Upper lobe of left lung (tissue), 6 donors: ENCODE results near the gene PELI2. TPM values are rescaled to one million over a fixed set of nuclear protein-coding genes. Genes with fewer than 3 reads are reported as not detected.

Experiments used
- ATAC-seq, 2 donors: fragments of 200-7000 bp; cut with Tn5 transposase; one replicate each; pipeline ENCODE4 v1.9.1; 2022; ENCODE audit warnings: mild to moderate bottlenecking in 2 of 2, moderate library complexity in 2 of 2; ENCODE audit not compliant: low FRiP score in 2 of 2
- DNase-seq, 2 donors: peaks; one replicate each; pipeline ENCODE4 v3.0.0-alpha.2; 2019 to 2020
- H3K27ac ChIP-seq, 4 donors: fragments of 200-600 bp; sonication (generic); one replicate each; pipeline ENCODE4 v1.5.1; 2016 to 2019
- H3K27me3 ChIP-seq, 4 donors: fragments of 200-600 bp; sonication (generic); one replicate each; pipeline ENCODE4 v1.5.1; 2017 to 2019
- H3K36me3 ChIP-seq, 4 donors: fragments of 200-600 bp; sonication (generic); one replicate each; pipeline ENCODE4 v1.5.1; 2016 to 2019
- H3K4me1 ChIP-seq, 4 donors: fragments of 200-600 bp; sonication (generic); one replicate each; pipeline ENCODE4 v1.5.1; 2018 to 2019
- H3K4me3 ChIP-seq, 4 donors: fragments of 200-600 bp; sonication (generic); one replicate each; pipeline ENCODE4 v1.5.1; 2017 to 2019; ENCODE audit warnings: mild to moderate bottlenecking in 2 of 4, moderate library complexity in 1 of 4
- H3K9me3 ChIP-seq, 4 donors: fragments of 200-600 bp; sonication (generic); one replicate each; pipeline ENCODE4 v1.5.1; 2018 to 2019
- CTCF ChIP-seq, 6 experiments: fragments of 450-650 bp in 4 of 6; fragments of 200-600 bp in 2 of 6; sonication (generic) in 2 of 6; IDR thresholded peaks; one replicate each; pipeline ENCODE4 v1.5.1; 2016 to 2019; ENCODE audit warnings: antibody characterized with exemption in 6 of 6
- EP300 ChIP-seq, 4 donors: sonication (generic); formaldehyde crosslinking; IDR thresholded peaks; one replicate each; pipeline ENCODE4 v1.5.1; 2017; ENCODE audit warnings: antibody characterized with exemption in 4 of 4, control low read depth in 2 of 4
- POLR2A ChIP-seq, 4 donors: fragments of 450-650 bp; IDR thresholded peaks; one replicate each; pipeline ENCODE4 v1.5.1; 2016 to 2017; ENCODE audit warnings: antibody characterized with exemption in 4 of 4, mild to moderate bottlenecking in 2 of 4
- POLR2AphosphoS5 ChIP-seq, 2 donors: sonication (generic); formaldehyde crosslinking; IDR thresholded peaks; one replicate each; pipeline ENCODE4 v1.5.1; 2017; ENCODE audit warnings: antibody characterized with exemption in 2 of 2
- WGBS, 2 donors: methylation state at CpG; one replicate each; pipeline ENCODE4 v1.1.5; 2017 to 2018; 5-methylcytosine and 5-hydroxymethylcytosine counted together
- total RNA-seq, 6 donors: library from RNA; depleted of rRNA in 4 of 6; stranded (reverse); fragments of >200 nt in 4 of 6; gene quantifications; one replicate each; pipeline versions ENCODE4 v1.1.0 to v1.2.1, GENCODE V29; 2016 to 2021
- donor health status: DM: no; HTN: no; CAD: no; lungs with moderate emphysema.
- donor health status: DM: no; HTN: yes; CAD: no; lungs with severe emphysema.

The PELI2 gene
- total RNA-seq, 6 donors from 2014 or later, result 9.0 to 21.6 (median 17.9) TPM

- ATAC-seq (no peak), DNase-seq (no peak)
- Histone ChIP-seq H3K36me3 (no peaks in the 10 kb centered on the region), H3K27me3 (no peaks in the 10 kb centered on the region), H3K4me3 (no peak overlapping the region), H3K27ac (no peak overlapping the region), H3K4me1 (no peaks in the 10 kb centered on the region), H3K9me3 (no peaks in the 10 kb centered on the region)
- 66 to 69% methylated on average over 1 of the region's 1 CpG for WGBS, 2 donors
- no peak for TF ChIP-seq POLR2AphosphoS5 (IDR thresholded peaks at IDR 0.05)
- no peak for TF ChIP-seq POLR2A (IDR thresholded peaks at IDR 0.05)
- TF ChIP-seq CTCF (IDR thresholded peaks at IDR 0.05), result no peak
- TF ChIP-seq EP300 (IDR thresholded peaks at IDR 0.05), result no peak
These were observed 156.3 kb downstream of the PELI2 start for GRCh38 chr14:56274556-56274955.

GRCh38 chr14:56276108-56276507, 157.9 kb downstream of the PELI2 start:
- 91 to 92% methylated on average over 5 of the region's 5 CpGs for WGBS, 2 donors
- no peaks in the 10 kb centered on the region for H3K36me3 ChIP-seq
- H3K27ac ChIP-seq, result no peak overlapping the region
- DNase-seq (no peak), ATAC-seq (peak in 1 of 2 donors; percentile 14)
- no peaks in the 10 kb centered on the region for H3K4me1 ChIP-seq
- TF ChIP-seq POLR2A (IDR thresholded peaks at IDR 0.05) (no peak), EP300 (IDR thresholded peaks at IDR 0.05) (no peak), POLR2AphosphoS5 (IDR thresholded peaks at IDR 0.05) (no peak), CTCF (IDR thresholded peaks at IDR 0.05) (no peak)
- no peak overlapping the region for H3K4me3 ChIP-seq
- no peaks in the 10 kb centered on the region for H3K9me3 ChIP-seq
- H3K27me3 ChIP-seq, result no peaks in the 10 kb centered on the region

- Histone ChIP-seq H3K27ac (no peak overlapping the region), H3K4me1 (no peaks in the 10 kb centered on the region), H3K36me3 (no peaks in the 10 kb centered on the region), H3K4me3 (no peak overlapping the region), H3K9me3 (no peaks in the 10 kb centered on the region), H3K27me3 (no peaks in the 10 kb centered on the region)
- DNase-seq (no peak), ATAC-seq (no peak)
- TF ChIP-seq CTCF (IDR thresholded peaks at IDR 0.05), result no peak
- TF ChIP-seq POLR2A (IDR thresholded peaks at IDR 0.05), result no peak
- TF ChIP-seq EP300 (IDR thresholded peaks at IDR 0.05), result no peak
- TF ChIP-seq POLR2AphosphoS5 (IDR thresholded peaks at IDR 0.05), result no peak
- WGBS, 2 donors, result 91% methylated on average over 1 of the region's 1 CpG
These were observed 160.2 kb downstream of the PELI2 start for GRCh38 chr14:56278383-56278782.

- Histone ChIP-seq H3K36me3 (no peaks in the 10 kb centered on the region), H3K9me3 (no peaks in the 10 kb centered on the region), H3K4me3 (no peak overlapping the region), H3K27ac (no peak overlapping the region), H3K4me1 (no peaks in the 10 kb centered on the region), H3K27me3 (no peaks in the 10 kb centered on the region)
- ATAC-seq (no peak), DNase-seq (no peak)
- 98 to 99% methylated on average over 2 of the region's 2 CpGs for WGBS, 2 donors
- TF ChIP-seq CTCF (IDR thresholded peaks at IDR 0.05) (no peak), POLR2A (IDR thresholded peaks at IDR 0.05) (no peak), POLR2AphosphoS5 (IDR thresholded peaks at IDR 0.05) (no peak), EP300 (IDR thresholded peaks at IDR 0.05) (no peak)
These were observed 162.6 kb downstream of the PELI2 start for GRCh38 chr14:56280843-56281242.

GRCh38 chr14:56282179-56282578, 164.0 kb downstream of the PELI2 start:
- no peak overlapping the region for H3K27ac ChIP-seq
- ATAC-seq (no peak), DNase-seq (no peak)
- no peaks in the 10 kb centered on the region for H3K9me3 ChIP-seq
- no peaks in the 10 kb centered on the region for H3K27me3 ChIP-seq
- H3K36me3 ChIP-seq, result no peaks in the 10 kb centered on the region
- H3K4me3 ChIP-seq, result no peak overlapping the region
- TF ChIP-seq POLR2A (IDR thresholded peaks at IDR 0.05) (no peak), EP300 (IDR thresholded peaks at IDR 0.05) (no peak), CTCF (IDR thresholded peaks at IDR 0.05) (no peak), POLR2AphosphoS5 (IDR thresholded peaks at IDR 0.05) (no peak)
- no peaks in the 10 kb centered on the region for H3K4me1 ChIP-seq
- WGBS, 2 donors, result 96 to 99% methylated on average over 2 of the region's 2 CpGs
